AG09319 (cell line): ENCODE measurements around the gene TAT.
"Not testable (repeated sequence)": the region's sequence is repeated elsewhere in the genome, so short reads cannot be mapped to it uniquely, and the experiment has no call there.

Experiments used
- DNase-seq: peaks from one replicate; pipeline ENCODE4 v3.0.0-alpha.2; 2010; ENCODE audit warnings: low read depth; ENCODE audit errors: extremely low read depth
- CTCF ChIP-seq: IDR thresholded peaks from 2 replicates; pipeline ENCODE4 v1.5.1; 2011; ENCODE audit warnings: low read depth, mild to moderate bottlenecking, inconsistent platforms, low read length, moderate library complexity

TAT gene

GRCh38 chr16:71593048-71593999 lies 16.4 kb upstream of the TAT start:
- TF ChIP-seq CTCF: no peak
- no peak for DNase-seq

GRCh38 chr16:71591917-71592316 lies 15.0 kb upstream of the TAT start:
- TF ChIP-seq CTCF: no peak
- DNase-seq: no peak

GRCh38 chr16:71590584-71590983 lies 13.7 kb upstream of the TAT start:
- no peak for DNase-seq
- no peak for TF ChIP-seq CTCF

- DNase-seq: not testable (repeated sequence)
Observed at GRCh38 chr16:71590071-71590470, 13.2 kb upstream of the TAT start.

GRCh38 chr16:71589334-71589733 lies 12.4 kb upstream of the TAT start:
- DNase-seq: not testable (repeated sequence)

GRCh38 chr16:71585318-71585703 lies 8.4 kb upstream of the TAT start:
- DNase-seq: no peak
- no peak for TF ChIP-seq CTCF

- no peak for TF ChIP-seq CTCF
- no peak for DNase-seq
Observed at GRCh38 chr16:71584543-71585317, 7.8 kb upstream of the TAT start.

GRCh38 chr16:71582553-71582848 lies 5.6 kb upstream of the TAT start:
- not testable (repeated sequence) for DNase-seq

GRCh38 chr16:71574702-71575101 lies 2.2 kb downstream of the TAT start:
- no peak for TF ChIP-seq CTCF
- DNase-seq: no peak
